ENCODE results near the gene GPATCH8.

Gene GPATCH8

DNA sequence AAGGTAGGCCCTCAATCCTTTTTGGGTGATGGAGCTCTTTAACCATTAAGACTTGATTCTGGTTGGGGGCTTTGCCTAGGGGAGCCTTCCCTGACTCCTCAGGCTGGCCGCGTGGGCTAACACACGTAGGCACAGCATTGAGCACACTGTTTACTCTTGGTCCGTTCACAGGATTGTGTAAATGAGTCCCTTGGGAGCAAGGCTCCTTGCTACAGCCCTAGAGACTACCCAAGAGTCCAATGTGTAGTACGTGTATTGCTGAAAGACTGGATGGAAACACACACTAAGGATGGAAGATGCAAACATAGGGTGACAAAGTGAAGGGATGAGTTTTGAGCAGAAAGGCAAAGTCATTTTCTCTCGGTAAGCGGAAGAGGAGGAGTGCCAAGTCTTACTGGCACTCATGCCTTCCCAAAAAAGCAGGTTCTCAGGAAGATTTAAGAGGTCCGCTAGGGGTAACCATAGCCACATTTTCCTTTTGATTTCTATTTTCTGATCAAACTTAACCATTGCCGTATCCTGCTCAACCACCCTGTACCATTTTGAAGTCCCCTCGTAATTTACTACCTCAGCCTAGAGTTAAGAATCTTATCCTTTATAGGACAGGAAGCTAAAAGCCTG is 112.8 kb downstream of the GPATCH8 start:
- DNase-seq (ENCODE audit: low spot score), result no peak
- TF ChIP-seq, protein P1, sequence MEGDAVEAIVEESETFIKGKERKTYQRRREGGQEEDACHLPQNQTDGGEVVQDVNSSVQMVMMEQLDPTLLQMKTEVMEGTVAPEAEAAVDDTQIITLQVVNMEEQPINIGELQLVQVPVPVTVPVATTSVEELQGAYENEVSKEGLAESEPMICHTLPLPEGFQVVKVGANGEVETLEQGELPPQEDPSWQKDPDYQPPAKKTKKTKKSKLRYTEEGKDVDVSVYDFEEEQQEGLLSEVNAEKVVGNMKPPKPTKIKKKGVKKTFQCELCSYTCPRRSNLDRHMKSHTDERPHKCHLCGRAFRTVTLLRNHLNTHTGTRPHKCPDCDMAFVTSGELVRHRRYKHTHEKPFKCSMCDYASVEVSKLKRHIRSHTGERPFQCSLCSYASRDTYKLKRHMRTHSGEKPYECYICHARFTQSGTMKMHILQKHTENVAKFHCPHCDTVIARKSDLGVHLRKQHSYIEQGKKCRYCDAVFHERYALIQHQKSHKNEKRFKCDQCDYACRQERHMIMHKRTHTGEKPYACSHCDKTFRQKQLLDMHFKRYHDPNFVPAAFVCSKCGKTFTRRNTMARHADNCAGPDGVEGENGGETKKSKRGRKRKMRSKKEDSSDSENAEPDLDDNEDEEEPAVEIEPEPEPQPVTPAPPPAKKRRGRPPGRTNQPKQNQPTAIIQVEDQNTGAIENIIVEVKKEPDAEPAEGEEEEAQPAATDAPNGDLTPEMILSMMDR (IDR thresholded peaks at IDR 0.05; ENCODE audit: extremely low read depth, insufficient read depth, missing control alignments), result no peak
- in situ Hi-C loops (cut with MboI; ENCODE audit: low pct_unique_long_range_greater_than_20kb, low sequenced_read_pairs, unreplicated experiment), result no loop called here

DNA sequence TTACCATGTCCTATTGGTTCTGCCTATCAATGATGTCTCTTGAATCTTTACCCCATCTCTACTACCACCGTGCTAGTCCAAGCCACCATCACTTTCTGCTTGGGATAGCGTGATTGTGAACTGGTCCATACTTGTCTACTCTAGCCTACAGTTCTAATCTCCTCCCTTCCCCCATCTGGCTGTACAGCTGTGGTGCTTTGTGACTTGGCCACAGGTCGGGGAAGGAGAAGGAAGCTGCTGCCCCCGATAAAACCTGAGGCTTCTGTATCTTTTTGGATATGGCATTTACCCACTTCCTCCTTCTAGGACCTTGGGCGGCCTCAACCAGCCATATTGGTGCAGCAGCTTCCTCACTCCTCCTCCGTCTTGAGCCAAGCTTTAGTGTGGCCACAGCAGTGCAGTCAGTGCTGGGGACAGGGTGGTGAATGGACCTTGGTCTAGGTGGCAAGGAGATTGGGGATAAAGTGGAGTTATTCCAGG is 113.4 kb downstream of the GPATCH8 start:
- no peak for DNase-seq (ENCODE audit: low spot score)
- in situ Hi-C loops (cut with MboI; ENCODE audit: low pct_unique_long_range_greater_than_20kb, low sequenced_read_pairs, unreplicated experiment), result no loop called here
- TF ChIP-seq, protein P1 (IDR thresholded peaks at IDR 0.05; ENCODE audit: extremely low read depth, insufficient read depth, missing control alignments), result no peak

DNA sequence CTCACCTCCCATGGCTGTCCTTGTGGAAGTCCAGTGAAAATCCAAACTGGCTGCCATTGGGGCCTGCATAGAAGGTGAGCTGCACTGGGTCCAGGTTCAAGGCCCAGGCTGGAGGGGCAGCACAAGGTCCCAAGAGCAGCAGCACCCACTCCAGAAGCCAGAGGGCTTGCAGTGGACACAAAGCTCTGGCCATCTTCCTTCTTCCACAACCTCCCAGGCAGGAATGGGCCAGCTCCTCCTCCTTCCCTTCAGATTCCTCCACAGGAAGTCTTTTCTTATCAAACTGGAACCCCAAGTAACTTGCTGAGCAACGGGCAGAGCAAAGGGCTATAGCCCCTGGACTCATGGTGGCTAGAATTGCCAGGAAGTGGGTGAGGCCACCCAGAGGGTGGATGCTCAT is 113.9 kb downstream of the GPATCH8 start, which contains the start of gene ITGA2B:
Gene ITGA2B (minus strand): TSS at position 369 of the 400 bp plus-strand sequence. CDS start 176 bp downstream, at position 193.
- TF ChIP-seq, protein P1 (IDR thresholded peaks at IDR 0.05; ENCODE audit: extremely low read depth, insufficient read depth, missing control alignments), result no peak
- in situ Hi-C loops (cut with MboI; ENCODE audit: low pct_unique_long_range_greater_than_20kb, low sequenced_read_pairs, unreplicated experiment), result no loop called here
- no peak for DNase-seq (ENCODE audit: low spot score)

GRCh38 chr17:44387804-44388203 is 115.4 kb downstream of the GPATCH8 start:
- in situ Hi-C loops (cut with MboI; ENCODE audit: low pct_unique_long_range_greater_than_20kb, low sequenced_read_pairs, unreplicated experiment), result no loop called here
- DNase-seq (ENCODE audit: low spot score), result no peak
- TF ChIP-seq, protein P1 (IDR thresholded peaks at IDR 0.05; ENCODE audit: extremely low read depth, insufficient read depth, missing control alignments), result no peak

- TF ChIP-seq, protein P1 (IDR thresholded peaks at IDR 0.05; ENCODE audit: extremely low read depth, insufficient read depth, missing control alignments), result no peak
- in situ Hi-C loops (cut with MboI; ENCODE audit: low pct_unique_long_range_greater_than_20kb, low sequenced_read_pairs, unreplicated experiment), result no loop called here
- no peak for DNase-seq (ENCODE audit: low spot score)
These were observed 117.1 kb downstream of the GPATCH8 start for GRCh38 chr17:44386182-44386525.

DNA sequence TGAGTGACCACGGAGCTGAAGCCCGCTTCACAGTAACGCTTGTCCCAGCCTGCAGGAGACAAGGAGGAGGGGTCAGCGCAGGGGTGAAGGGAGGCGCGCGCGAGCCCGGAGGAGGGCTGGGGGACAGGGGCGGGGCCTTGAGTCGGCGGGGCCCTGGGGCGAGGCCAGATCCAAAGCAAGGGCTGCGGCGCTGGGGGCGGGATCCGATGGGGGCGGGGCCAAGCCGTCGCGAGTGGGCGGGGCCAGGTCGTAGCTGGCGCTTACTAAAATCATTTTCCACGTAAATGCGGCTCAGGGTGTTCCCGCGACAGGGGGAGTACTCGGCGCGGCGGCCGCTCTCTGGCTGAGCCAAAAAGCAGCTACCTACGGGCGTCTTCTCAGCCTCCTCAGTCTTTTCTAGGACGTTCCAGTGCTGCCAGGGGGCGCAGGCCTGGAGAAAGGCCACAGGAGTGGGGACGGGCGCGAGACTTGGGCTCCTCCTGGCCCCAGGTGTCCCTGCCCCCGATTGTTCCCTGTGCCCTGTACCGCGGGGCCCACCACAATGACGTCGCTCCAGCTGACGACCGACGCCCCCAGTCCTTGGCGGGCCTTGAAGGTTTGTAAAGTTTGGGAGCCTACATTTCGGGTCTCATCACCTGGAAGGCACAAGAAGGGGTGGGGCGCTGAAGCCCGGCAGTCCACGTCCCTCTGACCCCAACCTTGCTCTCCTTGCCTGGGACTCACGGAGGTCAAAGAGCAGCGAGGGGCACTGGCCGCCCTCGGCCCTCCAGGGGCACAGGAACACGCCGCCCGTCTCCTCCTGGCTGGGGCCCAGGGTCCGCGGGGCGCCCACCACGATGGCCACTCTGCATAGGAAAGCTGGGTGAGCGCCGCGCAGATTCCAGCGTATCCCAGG is 117.7 kb downstream of the GPATCH8 start:
- DNase-seq (ENCODE audit: low spot score), result peak; percentile 95
- in situ Hi-C loops (cut with MboI; ENCODE audit: low pct_unique_long_range_greater_than_20kb, low sequenced_read_pairs, unreplicated experiment), result no loop called here
- TF ChIP-seq, protein P1 (IDR thresholded peaks at IDR 0.05; ENCODE audit: extremely low read depth, insufficient read depth, missing control alignments), result peak; percentile 15

Data from GM13977 (cell line).